PC-9 (cell line): ENCODE results near the gene RIMS4. TPM values are rescaled to one million over a fixed set of nuclear protein-coding genes. Genes with fewer than 3 reads are reported as not detected.
A peak's percentile ranks its signal among the peaks of the same experiment; 100 is the strongest.

Experiments
- BruUV-seq: library from RNA; stranded (reverse); fragments of 400-500 nt; replicated peaks from 2 replicates; lab custom pipeline; 2021; lab: Mats Ljungman, UMichigan
- CTCF ChIA-PET: fragments of 300-600 bp; sonication (Branson Sonifier 250); formaldehyde crosslinking; loops from one replicate; lab custom pipeline; 2022; ENCODE audit warnings: antibody characterized with exemption; lab: Charles Lee
- POLR2A ChIA-PET: fragments of 300-600 bp; sonication (Branson Sonifier 250); formaldehyde crosslinking; loops from one replicate; lab custom pipeline; 2022; ENCODE audit warnings: antibody characterized with exemption; ENCODE audit not compliant: unreplicated experiment; lab: Charles Lee
- DNase-seq, 2 experiments: peaks; one replicate each; pipeline versions ENCODE4 v3.0.0 to v3.0.0-alpha.2; 2015 to 2022; ENCODE audit warnings: mixed read lengths in 1 of 2
- H2AFZ ChIP-seq: fragments of 200-600 bp; sonication (generic); 2 replicates; pipeline ENCODE4 v1.8.1; 2017; ENCODE audit warnings: antibody characterized with exemption
- H3F3A ChIP-seq: fragments of 200-600 bp; sonication (generic); 2 replicates; pipeline ENCODE4 v1.8.1; 2017; ENCODE audit warnings: antibody characterized with exemption, mild to moderate bottlenecking, low read depth; ENCODE audit not compliant: insufficient read depth
- H3K27ac ChIP-seq: fragments of 200-600 bp; sonication (generic); 2 replicates; pipeline ENCODE4 v1.6.1; 2016; ENCODE audit warnings: mixed run types
- H3K27me3 ChIP-seq: fragments of 200-600 bp; sonication (generic); 2 replicates; pipeline ENCODE4 v1.6.1; 2016; ENCODE audit warnings: low read depth, mixed run types; ENCODE audit not compliant: insufficient read depth
- H3K36me3 ChIP-seq: fragments of 200-600 bp; sonication (generic); 2 replicates; pipeline ENCODE4 v1.6.1; 2016; ENCODE audit warnings: low read depth, mixed run types
- H3K4me1 ChIP-seq: fragments of 200-600 bp; sonication (generic); replicated peaks from 2 replicates; pipeline ENCODE4 v1.6.1; 2016; ENCODE audit warnings: mixed run types; ENCODE audit not compliant: insufficient read depth
- H3K4me2 ChIP-seq: fragments of 200-600 bp; sonication (generic); 2 replicates; pipeline ENCODE4 v1.6.1; 2017; ENCODE audit warnings: mixed run types
- H3K4me3 ChIP-seq: fragments of 200-600 bp; sonication (generic); 2 replicates; pipeline ENCODE4 v1.6.1; 2016; ENCODE audit warnings: mixed run types
- H3K79me2 ChIP-seq: fragments of 200-600 bp; sonication (generic); 2 replicates; pipeline ENCODE4 v1.6.1; 2017; ENCODE audit warnings: low read depth, mixed run types
- H3K9me2 ChIP-seq: fragments of 200-600 bp; sonication (generic); 2 replicates; pipeline ENCODE4 v1.8.1; 2017; ENCODE audit warnings: mild to moderate bottlenecking; ENCODE audit not compliant: insufficient read depth
- H3K9me3 ChIP-seq: fragments of 200-600 bp; sonication (generic); 2 replicates; pipeline ENCODE4 v1.8.1; 2016; ENCODE audit warnings: low read depth; ENCODE audit not compliant: insufficient read depth
- H4K20me1 ChIP-seq: fragments of 200-600 bp; sonication (generic); 2 replicates; pipeline ENCODE4 v1.8.1; 2017; ENCODE audit not compliant: insufficient read depth
- EZH2 ChIP-seq: fragments of 200-600 bp; sonication (generic); IDR thresholded peaks from 2 replicates; pipeline ENCODE4 v1.8.0; 2017; ENCODE audit warnings: antibody characterized with exemption, low read depth
- intact Hi-C: fragments of 100-400 bp; cut with micrococcal nuclease; formaldehyde crosslinking; loops from one replicate; pipeline ENCODE4 v1.10.0; 2022; ENCODE audit not compliant: unreplicated experiment
- total RNA-seq: library from RNA; stranded (reverse); gene quantifications from 2 replicates; pipeline ENCODE4 v1.2.3, GENCODE V29; 2021
- TF ChIP-seq, protein P1 (sequence below): fragments of 200-600 bp; sonication (generic); conservative IDR thresholded peaks from 2 replicates; pipeline ENCODE4 v1.6.1; 2017; ENCODE audit warnings: mixed run types, antibody characterized with exemption, mild to moderate bottlenecking, moderate library complexity

RIMS4 gene
- total RNA-seq, 1 experiment from 2014 or later: 0.13 TPM

DNA sequence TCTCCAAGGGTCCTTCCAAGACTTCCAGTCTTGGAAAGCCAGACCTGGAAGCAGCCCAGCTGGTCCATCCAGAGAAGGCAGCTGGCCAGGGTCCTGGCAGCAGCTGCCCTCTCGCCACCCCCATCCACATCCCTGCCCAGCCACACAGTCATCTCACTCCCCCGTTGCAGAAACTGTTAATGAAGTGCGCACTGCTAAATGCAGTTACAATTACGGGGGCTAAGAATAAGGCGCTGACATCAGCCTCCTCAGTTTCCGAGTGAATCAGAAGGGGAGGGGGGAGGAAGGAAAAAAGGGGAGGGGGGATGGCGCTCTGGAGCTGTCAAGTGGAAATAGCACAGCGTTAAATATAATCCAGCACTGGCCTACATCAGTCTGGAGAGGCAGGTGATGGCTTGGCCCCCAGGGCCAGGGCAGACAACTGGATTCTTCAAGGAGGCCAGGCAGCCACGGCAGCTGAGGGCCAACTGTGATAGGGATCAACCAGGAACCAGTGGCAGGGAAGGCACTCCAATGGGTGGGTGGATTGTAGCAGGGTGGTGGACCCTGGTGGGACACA, 6.9 kb downstream of the RIMS4 start:
- H3K79me2 ChIP-seq: no peaks in the 10 kb centered on the region
- CTCF ChIA-PET: no interaction called here
- no peak for TF ChIP-seq EZH2
- TF ChIP-seq, protein P1, sequence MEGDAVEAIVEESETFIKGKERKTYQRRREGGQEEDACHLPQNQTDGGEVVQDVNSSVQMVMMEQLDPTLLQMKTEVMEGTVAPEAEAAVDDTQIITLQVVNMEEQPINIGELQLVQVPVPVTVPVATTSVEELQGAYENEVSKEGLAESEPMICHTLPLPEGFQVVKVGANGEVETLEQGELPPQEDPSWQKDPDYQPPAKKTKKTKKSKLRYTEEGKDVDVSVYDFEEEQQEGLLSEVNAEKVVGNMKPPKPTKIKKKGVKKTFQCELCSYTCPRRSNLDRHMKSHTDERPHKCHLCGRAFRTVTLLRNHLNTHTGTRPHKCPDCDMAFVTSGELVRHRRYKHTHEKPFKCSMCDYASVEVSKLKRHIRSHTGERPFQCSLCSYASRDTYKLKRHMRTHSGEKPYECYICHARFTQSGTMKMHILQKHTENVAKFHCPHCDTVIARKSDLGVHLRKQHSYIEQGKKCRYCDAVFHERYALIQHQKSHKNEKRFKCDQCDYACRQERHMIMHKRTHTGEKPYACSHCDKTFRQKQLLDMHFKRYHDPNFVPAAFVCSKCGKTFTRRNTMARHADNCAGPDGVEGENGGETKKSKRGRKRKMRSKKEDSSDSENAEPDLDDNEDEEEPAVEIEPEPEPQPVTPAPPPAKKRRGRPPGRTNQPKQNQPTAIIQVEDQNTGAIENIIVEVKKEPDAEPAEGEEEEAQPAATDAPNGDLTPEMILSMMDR: no peak
- H3K27me3 ChIP-seq: peaks cover 80% of the 10 kb centered on the region
- H3K4me3 ChIP-seq: no peak overlapping the region
- H4K20me1 ChIP-seq: no peaks in the 10 kb centered on the region
- no peak overlapping the region for H2AFZ ChIP-seq
- intact Hi-C loops: no loop called here
- H3K9me2 ChIP-seq: no peaks in the 10 kb centered on the region
- POLR2A ChIA-PET: no interaction called here
- no peaks in the 10 kb centered on the region for H3F3A ChIP-seq
- H3K4me1 ChIP-seq: no peaks in the 10 kb centered on the region
- no peak overlapping the region for H3K4me2 ChIP-seq
- DNase-seq: no peak
- no TSS peak for BruUV-seq
- H3K27ac ChIP-seq: no peak overlapping the region
- H3K36me3 ChIP-seq: no peaks in the 10 kb centered on the region
- no peaks in the 10 kb centered on the region for H3K9me3 ChIP-seq

DNA sequence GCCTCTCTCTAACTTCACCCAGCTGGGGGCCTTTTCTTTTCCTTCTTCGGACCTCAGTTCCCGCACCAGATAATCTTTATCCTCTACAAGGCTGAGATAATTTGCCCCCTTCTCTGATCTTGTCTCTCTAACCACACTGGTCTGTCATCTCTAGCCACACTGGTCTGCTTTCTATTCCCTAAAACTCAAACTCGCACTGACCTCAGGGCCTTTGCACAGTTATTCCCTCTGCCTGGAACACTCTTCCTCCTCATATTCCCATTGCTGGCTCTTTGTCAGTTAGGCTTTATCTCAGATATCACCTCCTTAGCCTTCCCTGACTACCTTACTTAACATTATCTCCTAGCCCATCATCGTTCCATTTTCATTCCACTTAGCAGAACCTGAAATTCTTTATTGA, 7.6 kb downstream of the RIMS4 start:
- H3K4me3 ChIP-seq: no peak overlapping the region
- H3K36me3 ChIP-seq: no peaks in the 10 kb centered on the region
- no peak for DNase-seq
- H3K9me2 ChIP-seq: no peaks in the 10 kb centered on the region
- H3K27ac ChIP-seq: no peak overlapping the region
- no peaks in the 10 kb centered on the region for H3K4me1 ChIP-seq
- TF ChIP-seq EZH2: no peak
- TF ChIP-seq, protein P1: no peak
- H3K79me2 ChIP-seq: no peaks in the 10 kb centered on the region
- H3F3A ChIP-seq: no peaks in the 10 kb centered on the region
- ChIA-PET POLR2A (no interaction called here), CTCF (interaction anchor here (0.6 kb wide), 1 partner anchor 634 kb away, joined by 3 read pairs; no protein-coding TSS in a partner anchor)
- H3K9me3 ChIP-seq: no peaks in the 10 kb centered on the region
- H2AFZ ChIP-seq: no peak overlapping the region
- BruUV-seq: no TSS peak
- no peaks in the 10 kb centered on the region for H4K20me1 ChIP-seq
- intact Hi-C loops: no loop called here
- peaks cover 80% of the 10 kb centered on the region for H3K27me3 ChIP-seq
- H3K4me2 ChIP-seq: no peak overlapping the region

DNA sequence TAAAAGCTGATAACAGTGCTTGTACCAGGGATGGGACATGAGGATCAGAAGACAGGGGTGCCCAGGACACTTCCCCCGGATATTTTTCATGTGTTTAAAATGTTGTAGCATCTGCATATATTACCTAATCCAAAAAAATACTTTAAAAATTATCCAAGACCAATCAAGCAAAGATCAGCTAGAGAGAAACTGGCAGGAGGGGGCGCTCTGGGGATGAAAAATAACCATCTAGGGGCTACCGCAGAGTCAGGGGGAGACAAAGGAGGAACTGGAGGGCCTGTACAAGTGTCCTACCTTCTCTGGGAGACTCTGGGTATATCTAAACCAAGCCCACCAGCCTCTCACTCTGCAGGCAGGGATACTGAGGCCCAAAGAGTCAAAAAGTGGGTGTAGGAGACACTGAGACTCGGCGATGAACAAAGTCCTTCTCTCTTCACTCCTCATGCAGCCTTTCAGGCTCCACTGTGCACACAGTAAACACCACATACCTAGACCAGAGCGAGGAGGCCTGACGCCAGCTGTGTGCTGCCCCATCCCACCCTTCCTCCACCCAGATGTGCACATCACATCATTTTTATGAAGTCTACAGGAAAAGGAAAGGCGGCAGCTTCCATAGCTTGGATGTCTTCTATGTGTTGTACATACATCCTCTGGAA, 9.8 kb downstream of the RIMS4 start:
- intact Hi-C loops: no loop called here
- no peaks in the 10 kb centered on the region for H3K9me3 ChIP-seq
- no TSS peak for BruUV-seq
- no peaks in the 10 kb centered on the region for H3K36me3 ChIP-seq
- no peaks in the 10 kb centered on the region for H3K9me2 ChIP-seq
- H3K4me1 ChIP-seq: no peaks in the 10 kb centered on the region
- no peak overlapping the region for H3K4me3 ChIP-seq
- H3K27me3 ChIP-seq: peaks cover 83% of the 10 kb centered on the region
- ChIA-PET POLR2A (no interaction called here), CTCF (no interaction called here)
- TF ChIP-seq EZH2: no peak
- TF ChIP-seq, protein P1: peak; percentile 51; the same call in 1 of the 2 replicates
- no peaks in the 10 kb centered on the region for H3F3A ChIP-seq
- no peak overlapping the region for H3K4me2 ChIP-seq
- H3K27ac ChIP-seq: no peak overlapping the region
- no peak for DNase-seq
- H4K20me1 ChIP-seq: no peaks in the 10 kb centered on the region
- no peak overlapping the region for H2AFZ ChIP-seq
- no peaks in the 10 kb centered on the region for H3K79me2 ChIP-seq
